ENCODE measurements around the gene RLN3. TPM values are rescaled to one million over a fixed set of nuclear protein-coding genes. Genes with fewer than 3 reads are reported as not detected.
"Not testable (repeated sequence)": the region's sequence is repeated elsewhere in the genome, so short reads cannot be mapped to it uniquely, and the experiment has no call there.

The RLN3 gene
- total RNA-seq, 1 donor from 2014 or later = not detected

DNA sequence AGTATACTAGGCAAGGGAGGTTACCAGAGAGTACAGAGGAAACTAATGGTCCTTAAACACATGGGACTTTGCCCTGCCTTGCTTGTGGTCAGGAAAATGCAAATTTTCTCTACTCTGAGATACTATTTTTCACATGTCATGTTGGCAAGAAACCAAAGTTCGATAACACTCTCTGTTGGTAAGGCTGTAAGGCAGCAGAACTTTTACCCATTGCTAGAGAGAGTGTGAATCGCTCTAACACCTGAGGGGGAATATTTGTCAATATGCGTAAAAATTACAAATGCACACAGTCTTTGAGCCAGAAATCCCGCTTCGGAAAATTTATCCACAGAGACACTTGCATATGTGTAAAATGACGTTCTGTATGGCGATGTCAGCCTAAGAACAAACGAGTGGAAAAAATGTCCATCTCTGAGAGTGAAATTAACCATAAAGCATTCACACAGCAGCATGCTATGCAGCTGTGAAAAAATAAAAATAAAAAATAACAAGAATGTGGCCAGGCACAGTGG lies 12.4 kb upstream of the RLN3 start:
- Mint-ChIP-seq H3K4me3 (ENCODE audit: low read depth) (no peak overlapping the region), H3K27ac (no peak overlapping the region)

DNA sequence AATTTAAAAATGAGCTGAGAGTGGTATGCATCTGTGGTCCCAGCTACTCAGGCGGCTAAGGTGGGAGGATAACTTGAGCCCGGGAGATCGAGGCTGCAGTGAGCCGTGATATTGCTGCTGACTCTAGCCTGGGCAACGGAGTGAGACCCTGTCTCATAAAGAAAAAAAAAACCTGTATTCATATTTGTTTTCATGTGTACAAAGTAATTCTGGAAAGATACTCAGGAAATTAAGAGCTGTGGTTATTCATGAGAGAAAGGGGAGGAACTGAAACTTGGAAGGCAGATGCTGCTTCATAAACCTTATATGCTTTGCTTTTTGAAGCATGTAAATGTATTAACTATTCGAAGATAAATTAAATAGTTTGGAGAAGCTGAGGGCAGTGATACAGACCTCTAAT lies 8.8 kb upstream of the RLN3 start:
- no peaks in the 10 kb centered on the region for H3K27me3 Mint-ChIP-seq
- H3K9me3 Mint-ChIP-seq (ENCODE audit: low read depth) = no peaks in the 10 kb centered on the region
- H3K36me3 Mint-ChIP-seq (ENCODE audit: insufficient read depth) = no peaks in the 10 kb centered on the region
- H3K4me1 Mint-ChIP-seq (ENCODE audit: low read depth) = peaks cover 3% of the 10 kb centered on the region
- TF ChIP-seq, protein P1, sequence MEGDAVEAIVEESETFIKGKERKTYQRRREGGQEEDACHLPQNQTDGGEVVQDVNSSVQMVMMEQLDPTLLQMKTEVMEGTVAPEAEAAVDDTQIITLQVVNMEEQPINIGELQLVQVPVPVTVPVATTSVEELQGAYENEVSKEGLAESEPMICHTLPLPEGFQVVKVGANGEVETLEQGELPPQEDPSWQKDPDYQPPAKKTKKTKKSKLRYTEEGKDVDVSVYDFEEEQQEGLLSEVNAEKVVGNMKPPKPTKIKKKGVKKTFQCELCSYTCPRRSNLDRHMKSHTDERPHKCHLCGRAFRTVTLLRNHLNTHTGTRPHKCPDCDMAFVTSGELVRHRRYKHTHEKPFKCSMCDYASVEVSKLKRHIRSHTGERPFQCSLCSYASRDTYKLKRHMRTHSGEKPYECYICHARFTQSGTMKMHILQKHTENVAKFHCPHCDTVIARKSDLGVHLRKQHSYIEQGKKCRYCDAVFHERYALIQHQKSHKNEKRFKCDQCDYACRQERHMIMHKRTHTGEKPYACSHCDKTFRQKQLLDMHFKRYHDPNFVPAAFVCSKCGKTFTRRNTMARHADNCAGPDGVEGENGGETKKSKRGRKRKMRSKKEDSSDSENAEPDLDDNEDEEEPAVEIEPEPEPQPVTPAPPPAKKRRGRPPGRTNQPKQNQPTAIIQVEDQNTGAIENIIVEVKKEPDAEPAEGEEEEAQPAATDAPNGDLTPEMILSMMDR (IDR thresholded peaks at IDR 0.05; ENCODE audit: unreplicated experiment) = no peak
- DNase-seq (ENCODE audit: low spot score, unreplicated experiment) = no peak
- H3K27ac Mint-ChIP-seq = no peak overlapping the region
- H3K4me3 Mint-ChIP-seq (ENCODE audit: low read depth) = no peak overlapping the region

More for the DNA sequence above, 12.4 kb upstream of the RLN3 start:
- Mint-ChIP-seq H3K27me3 (no peaks in the 10 kb centered on the region), H3K9me3 (ENCODE audit: low read depth) (no peaks in the 10 kb centered on the region), H3K4me1 (ENCODE audit: low read depth) (peaks cover 3% of the 10 kb centered on the region), H3K36me3 (ENCODE audit: insufficient read depth) (no peaks in the 10 kb centered on the region)
- TF ChIP-seq, protein P1 (IDR thresholded peaks at IDR 0.05; ENCODE audit: unreplicated experiment) = no peak
- no peak for DNase-seq (ENCODE audit: low spot score, unreplicated experiment)

DNA sequence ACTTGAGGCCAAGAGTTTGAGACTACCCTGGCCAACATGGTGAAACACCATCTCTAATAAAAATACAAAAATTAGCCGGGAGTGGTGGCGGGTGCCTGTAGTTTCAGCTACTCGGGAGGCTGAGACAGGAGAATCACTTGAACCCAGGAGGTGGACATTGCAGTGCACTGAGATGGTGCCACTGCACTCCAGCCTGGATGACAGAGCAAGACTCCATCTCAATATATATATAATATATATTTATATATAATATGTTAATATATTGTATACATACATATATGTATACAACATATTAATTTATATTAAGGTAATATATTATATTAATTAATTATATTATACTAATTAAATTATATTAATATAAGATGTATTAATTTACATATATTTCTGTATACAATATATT lies 8.2 kb upstream of the RLN3 start:
- not testable (repeated sequence) for H3K36me3 Mint-ChIP-seq (ENCODE audit: insufficient read depth); H3K4me1 Mint-ChIP-seq (ENCODE audit: low read depth); H3K4me3 Mint-ChIP-seq (ENCODE audit: low read depth)

DNA sequence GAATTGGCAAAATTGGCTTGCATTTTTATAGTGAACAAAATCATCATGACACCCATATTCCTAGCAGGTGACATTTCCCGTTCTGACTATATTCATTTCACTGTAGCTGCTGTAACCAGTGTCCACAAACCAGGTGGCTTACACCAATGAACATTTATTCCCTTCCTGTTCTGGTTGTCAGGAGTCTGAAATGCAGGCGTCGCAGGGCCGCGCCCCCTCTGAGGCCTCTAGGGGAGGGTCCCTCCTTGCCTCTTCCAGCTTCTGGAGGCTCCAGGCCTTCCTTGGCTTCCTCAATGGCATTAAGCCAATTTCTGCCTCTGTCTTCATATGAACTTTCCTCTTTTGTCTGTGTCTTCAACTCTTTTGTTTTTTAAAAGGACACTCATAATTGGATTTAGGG lies 6.5 kb upstream of the RLN3 start:
- Mint-ChIP-seq H3K4me1 (ENCODE audit: low read depth) (no peaks in the 10 kb centered on the region), H3K36me3 (ENCODE audit: insufficient read depth) (no peaks in the 10 kb centered on the region), H3K9me3 (ENCODE audit: low read depth) (no peaks in the 10 kb centered on the region), H3K4me3 (ENCODE audit: low read depth) (no peak overlapping the region), H3K27ac (no peak overlapping the region), H3K27me3 (no peaks in the 10 kb centered on the region)
- DNase-seq (ENCODE audit: low spot score, unreplicated experiment) = no peak
- TF ChIP-seq, protein P1 (IDR thresholded peaks at IDR 0.05; ENCODE audit: unreplicated experiment) = no peak

More for the DNA sequence above, 8.2 kb upstream of the RLN3 start:
- not testable (repeated sequence) for H3K27ac Mint-ChIP-seq; H3K27me3 Mint-ChIP-seq; DNase-seq (ENCODE audit: low spot score, unreplicated experiment); H3K9me3 Mint-ChIP-seq (ENCODE audit: low read depth)

DNA sequence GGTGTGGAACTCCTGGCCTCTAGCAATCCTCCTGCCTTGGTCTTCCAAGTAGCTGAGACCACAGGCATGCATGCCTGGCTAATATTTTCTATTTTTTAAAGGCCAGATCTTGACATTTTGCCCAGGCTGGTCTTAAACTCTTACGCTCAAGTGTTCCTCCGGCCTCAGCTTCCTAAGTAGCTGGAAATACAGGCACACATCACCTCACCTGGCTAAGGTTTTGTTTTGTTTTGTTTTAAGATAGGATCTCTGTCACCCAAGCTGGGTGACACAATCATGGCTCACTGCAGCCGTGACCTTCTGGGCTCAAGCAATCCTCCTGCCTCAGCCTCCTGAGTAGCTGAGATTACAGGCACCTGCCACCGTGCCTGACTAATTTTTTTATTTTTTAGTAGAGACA lies 5.5 kb upstream of the RLN3 start:
- no peak overlapping the region for H3K27ac Mint-ChIP-seq
- H3K27me3 Mint-ChIP-seq = no peaks in the 10 kb centered on the region
- H3K9me3 Mint-ChIP-seq (ENCODE audit: low read depth) = no peaks in the 10 kb centered on the region
- H3K4me1 Mint-ChIP-seq (ENCODE audit: low read depth) = no peaks in the 10 kb centered on the region
- no peak overlapping the region for H3K4me3 Mint-ChIP-seq (ENCODE audit: low read depth)
- H3K36me3 Mint-ChIP-seq (ENCODE audit: insufficient read depth) = no peaks in the 10 kb centered on the region
- TF ChIP-seq, protein P1 (IDR thresholded peaks at IDR 0.05; ENCODE audit: unreplicated experiment) = no peak
- no peak for DNase-seq (ENCODE audit: low spot score, unreplicated experiment)

DNA sequence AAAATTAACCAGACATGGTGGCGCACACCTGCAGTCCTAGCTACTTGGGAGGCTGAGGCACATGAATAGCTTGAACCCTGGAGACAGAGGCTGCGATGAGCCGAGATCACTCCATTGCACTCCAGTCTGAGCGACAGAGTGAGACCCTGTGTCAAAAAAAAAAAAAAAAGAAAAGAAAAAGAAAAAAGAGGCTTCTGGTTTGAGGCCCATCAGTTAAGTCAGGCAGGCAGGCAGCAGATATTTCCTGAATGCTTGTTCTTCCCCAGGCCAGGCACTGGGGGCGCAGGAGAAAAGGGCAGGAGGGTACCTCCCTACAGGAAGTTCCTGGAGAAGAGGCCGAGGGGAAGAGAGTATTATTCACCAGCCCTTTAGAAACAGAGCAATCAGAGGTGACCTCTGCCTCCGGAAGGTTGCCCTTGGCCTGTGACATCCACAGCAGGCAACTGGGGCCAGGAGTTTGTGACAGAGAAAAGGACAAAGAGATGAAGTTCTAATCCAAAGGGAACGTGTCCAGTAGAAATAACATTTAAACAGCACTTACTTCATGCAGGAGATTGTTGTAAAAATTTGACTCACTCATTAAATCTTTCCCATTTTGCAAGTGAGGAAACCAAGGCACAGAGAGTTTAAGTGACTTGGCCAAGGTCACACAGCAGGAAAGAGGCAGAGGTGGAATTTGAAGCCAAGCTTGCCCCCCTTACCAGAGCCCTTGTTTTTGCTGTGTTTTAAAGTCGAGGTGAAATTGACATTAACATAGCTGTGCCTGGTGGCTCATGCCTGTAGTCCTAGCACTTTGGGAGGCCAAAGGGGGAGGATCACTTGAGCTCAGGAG lies 4.3 kb upstream of the RLN3 start:
- DNase-seq (ENCODE audit: low spot score, unreplicated experiment) = peak; percentile 33
- Mint-ChIP-seq H3K27ac (no peak overlapping the region), H3K27me3 (peaks cover 5% of the 10 kb centered on the region), H3K36me3 (ENCODE audit: insufficient read depth) (no peaks in the 10 kb centered on the region), H3K4me1 (ENCODE audit: low read depth) (peaks cover 2% of the 10 kb centered on the region), H3K4me3 (ENCODE audit: low read depth) (no peak overlapping the region), H3K9me3 (ENCODE audit: low read depth) (no peaks in the 10 kb centered on the region)
- TF ChIP-seq, protein P1 (IDR thresholded peaks at IDR 0.05; ENCODE audit: unreplicated experiment) = peak; percentile 57

DNA sequence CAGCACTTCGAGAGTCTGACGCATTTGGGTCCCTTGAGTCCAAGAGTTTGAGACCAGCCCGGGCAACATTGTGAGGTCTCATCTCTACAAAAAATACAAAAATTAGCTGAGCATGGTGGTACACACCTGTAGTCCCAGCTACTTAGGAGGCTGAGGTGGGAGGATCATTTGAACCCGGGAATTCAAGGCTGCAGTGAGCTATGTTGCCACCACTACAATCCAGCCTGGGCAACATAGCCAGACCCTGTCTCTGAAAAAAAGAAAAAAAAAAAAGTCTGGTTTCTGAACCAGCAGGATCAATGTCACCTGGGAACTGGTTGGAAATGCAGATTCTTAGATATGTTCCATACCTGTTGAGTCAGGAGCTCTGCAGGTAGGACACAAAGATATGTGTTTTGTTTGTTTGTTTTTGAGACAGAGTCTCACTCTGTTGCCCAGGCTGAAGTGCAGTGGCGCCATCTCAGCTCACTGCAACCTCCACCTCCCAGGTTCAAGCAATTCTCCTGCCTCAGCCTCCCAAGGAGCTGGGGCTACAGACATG lies 1.2 kb upstream of the RLN3 start:
- not testable (repeated sequence) for H3K9me3 Mint-ChIP-seq (ENCODE audit: low read depth); H3K4me1 Mint-ChIP-seq (ENCODE audit: low read depth); H3K27ac Mint-ChIP-seq; DNase-seq (ENCODE audit: low spot score, unreplicated experiment); H3K36me3 Mint-ChIP-seq (ENCODE audit: insufficient read depth); H3K4me3 Mint-ChIP-seq (ENCODE audit: low read depth)
- H3K27me3 Mint-ChIP-seq = peaks cover 21% of the 10 kb centered on the region
